Activated CD8-positive, alpha-beta T cell treated with anti-CD3 and anti-CD28 coated beads for 36 hours (primary cell): ENCODE results near the gene ALG12. TPM values are rescaled to one million over a fixed set of nuclear protein-coding genes. Genes with fewer than 3 reads are reported as not detected.

ENCODE experiments used
- ATAC-seq: fragments of 200-7000 bp; cut with Tn5 transposase; one replicate; pipeline ENCODE4 v1.10.0; 2021; ENCODE audit warnings: mild to moderate bottlenecking, moderate library complexity
- CTCF ChIA-PET: fragments of 350-600 bp; sonication (Branson Sonifier 250); formaldehyde crosslinking; loops from one replicate; lab custom pipeline; 2021; ENCODE audit warnings: antibody characterized with exemption; lab: Charles Lee
- POLR2A ChIA-PET: fragments of 350-600 bp; sonication (Branson Sonifier 250); formaldehyde crosslinking; loops from one replicate; lab custom pipeline; 2021; ENCODE audit warnings: antibody characterized with exemption; lab: Charles Lee
- DNase-seq: peaks from one replicate; pipeline ENCODE4 v3.0.0-alpha.2; 2020
- H3K27ac Mint-ChIP-seq: one replicate; pipeline ENCODE4 v1.8.0; 2021; ENCODE audit warnings: mild to moderate bottlenecking, mixed read lengths
- H3K27me3 Mint-ChIP-seq: one replicate; pipeline ENCODE4 v1.8.0; 2021; ENCODE audit warnings: mixed read lengths
- H3K36me3 Mint-ChIP-seq: one replicate; pipeline ENCODE4 v1.8.0; 2021; ENCODE audit warnings: low read depth, mixed read lengths
- H3K4me1 Mint-ChIP-seq: one replicate; pipeline ENCODE4 v1.8.0; 2021; ENCODE audit warnings: low read depth, mixed read lengths
- H3K4me3 Mint-ChIP-seq: one replicate; pipeline ENCODE4 v1.8.0; 2021; ENCODE audit warnings: mild to moderate bottlenecking, moderate library complexity, mixed read lengths
- H3K9me3 Mint-ChIP-seq: one replicate; pipeline ENCODE4 v1.8.0; 2021; ENCODE audit warnings: mixed read lengths
- intact Hi-C: fragments of 100-400 bp; cut with micrococcal nuclease; formaldehyde crosslinking; loops from one replicate; pipeline ENCODE4 v1.10.0; 2022
- total RNA-seq, 2 experiments: library from RNA; stranded (reverse); gene quantifications; one replicate each; pipeline ENCODE4 v1.2.3, GENCODE V29; 2021
- TF ChIP-seq, protein P1 (sequence below): fragments of 200-600 bp; IDR thresholded peaks from one replicate; pipeline ENCODE4 v1.8.0; 2022; ENCODE audit warnings: antibody characterized with exemption, mild to moderate bottlenecking

The ALG12 gene
- total RNA-seq, 2 experiments from 2014 or later: 10.7 to 12.0 TPM

- no peak overlapping the region for H3K27ac Mint-ChIP-seq
Observed at GRCh38 chr22:49903322-49904039, 14.8 kb downstream of the ALG12 start.

GRCh38 chr22:49901457-49901856 lies 16.8 kb downstream of the ALG12 start:
- Mint-ChIP-seq H3K4me3 (no peak overlapping the region), H3K9me3 (no peaks in the 10 kb centered on the region), H3K4me1 (peaks cover 3% of the 10 kb centered on the region), H3K36me3 (peaks cover 31% of the 10 kb centered on the region), H3K27me3 (no peaks in the 10 kb centered on the region), H3K27ac (no peak overlapping the region)
- DNase-seq: no peak
- ChIA-PET POLR2A (no interaction called here), CTCF (no interaction called here)
- TF ChIP-seq, protein P1, sequence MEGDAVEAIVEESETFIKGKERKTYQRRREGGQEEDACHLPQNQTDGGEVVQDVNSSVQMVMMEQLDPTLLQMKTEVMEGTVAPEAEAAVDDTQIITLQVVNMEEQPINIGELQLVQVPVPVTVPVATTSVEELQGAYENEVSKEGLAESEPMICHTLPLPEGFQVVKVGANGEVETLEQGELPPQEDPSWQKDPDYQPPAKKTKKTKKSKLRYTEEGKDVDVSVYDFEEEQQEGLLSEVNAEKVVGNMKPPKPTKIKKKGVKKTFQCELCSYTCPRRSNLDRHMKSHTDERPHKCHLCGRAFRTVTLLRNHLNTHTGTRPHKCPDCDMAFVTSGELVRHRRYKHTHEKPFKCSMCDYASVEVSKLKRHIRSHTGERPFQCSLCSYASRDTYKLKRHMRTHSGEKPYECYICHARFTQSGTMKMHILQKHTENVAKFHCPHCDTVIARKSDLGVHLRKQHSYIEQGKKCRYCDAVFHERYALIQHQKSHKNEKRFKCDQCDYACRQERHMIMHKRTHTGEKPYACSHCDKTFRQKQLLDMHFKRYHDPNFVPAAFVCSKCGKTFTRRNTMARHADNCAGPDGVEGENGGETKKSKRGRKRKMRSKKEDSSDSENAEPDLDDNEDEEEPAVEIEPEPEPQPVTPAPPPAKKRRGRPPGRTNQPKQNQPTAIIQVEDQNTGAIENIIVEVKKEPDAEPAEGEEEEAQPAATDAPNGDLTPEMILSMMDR: no peak
- ATAC-seq: no peak
- intact Hi-C loops: no loop called here

More at GRCh38 chr22:49903322-49904039, 14.8 kb downstream of the ALG12 start:
- ChIA-PET POLR2A (interaction anchor here (1.2 kb wide), 1 partner anchor 9 kb away, joined by 3 read pairs; no protein-coding TSS in a partner anchor), CTCF (no interaction called here)
- intact Hi-C loops: no loop called here
- Mint-ChIP-seq H3K36me3 (peaks cover 38% of the 10 kb centered on the region), H3K27me3 (no peaks in the 10 kb centered on the region), H3K4me1 (peaks cover 3% of the 10 kb centered on the region), H3K9me3 (no peaks in the 10 kb centered on the region), H3K4me3 (no peak overlapping the region)
- TF ChIP-seq, protein P1: no peak
- ATAC-seq: no peak
- no peak for DNase-seq

- POLR2A ChIA-PET: interaction anchor here (1.3 kb wide), 1 partner anchor 31 kb away, joined by 3 read pairs; no protein-coding TSS in a partner anchor
- Mint-ChIP-seq H3K9me3 (no peaks in the 10 kb centered on the region), H3K27me3 (no peaks in the 10 kb centered on the region), H3K27ac (no peak overlapping the region), H3K4me3 (no peak overlapping the region), H3K36me3 (peaks cover 31% of the 10 kb centered on the region), H3K4me1 (peaks cover 3% of the 10 kb centered on the region)
- DNase-seq: no peak
- intact Hi-C loops: no loop called here
- no peak for ATAC-seq
- TF ChIP-seq, protein P1: no peak
- CTCF ChIA-PET: no interaction called here
Observed at GRCh38 chr22:49900441-49901230, 17.6 kb downstream of the ALG12 start.

DNA sequence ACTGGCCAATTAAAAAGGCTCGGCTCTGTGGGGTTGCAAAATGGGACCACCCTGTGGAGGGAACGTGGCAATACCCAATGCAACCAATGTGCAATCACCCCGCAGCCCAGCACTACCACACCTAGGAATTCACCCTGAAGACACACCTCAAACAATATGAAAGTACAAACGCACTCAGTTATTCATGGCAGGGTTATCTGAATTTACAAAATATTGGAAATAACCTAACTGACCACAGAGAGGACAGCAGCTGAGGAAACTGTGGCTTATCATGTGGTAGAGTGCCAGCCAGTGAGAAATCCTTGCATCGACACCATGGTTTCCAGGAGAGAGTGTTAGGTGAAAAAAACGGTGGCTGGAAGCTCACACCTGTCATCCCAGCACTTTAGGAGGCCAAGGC lies 18.7 kb downstream of the ALG12 start:
- ChIA-PET POLR2A (interaction anchor here (1.3 kb wide), 1 partner anchor 30 kb away, joined by 3 read pairs; no protein-coding TSS in a partner anchor), CTCF (no interaction called here)
- intact Hi-C loops: no loop called here
- peaks cover 33% of the 10 kb centered on the region for H3K36me3 Mint-ChIP-seq
- peaks cover 3% of the 10 kb centered on the region for H3K4me1 Mint-ChIP-seq
- TF ChIP-seq, protein P1: no peak
- H3K4me3 Mint-ChIP-seq: no peak overlapping the region
- no peaks in the 10 kb centered on the region for H3K27me3 Mint-ChIP-seq
- DNase-seq: no peak
- ATAC-seq: no peak
- H3K9me3 Mint-ChIP-seq: no peaks in the 10 kb centered on the region
- H3K27ac Mint-ChIP-seq: no peak overlapping the region
